Measurements from ENCODE around the gene SSBP4. TPM values are rescaled to one million over a fixed set of nuclear protein-coding genes. Genes with fewer than 3 reads are reported as not detected.

SSBP4 gene
- total RNA-seq, 1 donor from 2014 or later, result 28.5 TPM

DNA sequence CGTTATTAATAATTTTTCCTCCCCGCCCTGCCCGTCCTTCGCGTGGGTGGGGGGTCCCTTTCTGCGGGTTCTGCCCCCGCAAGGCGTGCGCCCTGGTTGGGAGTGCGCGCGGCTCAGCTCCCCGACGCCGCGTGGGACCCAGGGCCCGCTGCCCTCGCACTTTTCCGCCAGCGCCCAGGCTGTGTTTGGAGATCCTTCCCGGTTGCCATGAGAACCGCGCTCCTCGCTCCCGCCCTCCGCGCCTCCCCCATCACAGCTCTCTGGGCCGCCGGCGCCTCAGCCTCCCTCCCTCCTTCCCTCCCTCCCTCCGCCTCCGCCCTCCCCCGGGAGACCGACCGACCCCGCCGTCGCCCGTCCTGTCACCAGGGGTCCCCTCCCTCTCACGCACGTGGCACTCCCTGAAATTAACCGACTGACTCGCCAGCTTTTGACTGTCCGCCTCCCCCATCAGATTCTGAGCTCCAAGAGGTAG is 2.4 kb upstream of the SSBP4 start:
- DNase-seq, result no peak
- Mint-ChIP-seq H3K4me1 (peaks cover 57% of the 10 kb centered on the region), H3K4me3 (peak overlapping the region; percentile 60), H3K27ac (no peak overlapping the region), H3K9me3 (no peaks in the 10 kb centered on the region), H3K27me3 (peaks cover 48% of the 10 kb centered on the region), H3K36me3 (ENCODE audit: low read depth) (no peaks in the 10 kb centered on the region)
- ChIA-PET CTCF (interaction anchor here (6.8 kb wide), 1 partner anchor 27 kb away, joined by 59 read pairs; no protein-coding TSS in a partner anchor), POLR2A (interaction anchor here (0.6 to 7.2 kb wide), 8 partner anchors 9 to 432 kb away, joined by 3 to 47 read pairs (median 4); partner anchors contain the start of gene JUND)
- intact Hi-C loops (cut with micrococcal nuclease), result loop anchor here (10.0 kb wide), 2 partner anchors 312 to 472 kb away; no protein-coding TSS in a partner anchor
- TF ChIP-seq, protein P1, sequence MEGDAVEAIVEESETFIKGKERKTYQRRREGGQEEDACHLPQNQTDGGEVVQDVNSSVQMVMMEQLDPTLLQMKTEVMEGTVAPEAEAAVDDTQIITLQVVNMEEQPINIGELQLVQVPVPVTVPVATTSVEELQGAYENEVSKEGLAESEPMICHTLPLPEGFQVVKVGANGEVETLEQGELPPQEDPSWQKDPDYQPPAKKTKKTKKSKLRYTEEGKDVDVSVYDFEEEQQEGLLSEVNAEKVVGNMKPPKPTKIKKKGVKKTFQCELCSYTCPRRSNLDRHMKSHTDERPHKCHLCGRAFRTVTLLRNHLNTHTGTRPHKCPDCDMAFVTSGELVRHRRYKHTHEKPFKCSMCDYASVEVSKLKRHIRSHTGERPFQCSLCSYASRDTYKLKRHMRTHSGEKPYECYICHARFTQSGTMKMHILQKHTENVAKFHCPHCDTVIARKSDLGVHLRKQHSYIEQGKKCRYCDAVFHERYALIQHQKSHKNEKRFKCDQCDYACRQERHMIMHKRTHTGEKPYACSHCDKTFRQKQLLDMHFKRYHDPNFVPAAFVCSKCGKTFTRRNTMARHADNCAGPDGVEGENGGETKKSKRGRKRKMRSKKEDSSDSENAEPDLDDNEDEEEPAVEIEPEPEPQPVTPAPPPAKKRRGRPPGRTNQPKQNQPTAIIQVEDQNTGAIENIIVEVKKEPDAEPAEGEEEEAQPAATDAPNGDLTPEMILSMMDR (IDR thresholded peaks at IDR 0.05), result no peak
- ATAC-seq (ENCODE audit: low read depth), result no peak

GRCh38 chr19:18417250-18418028 is 1.8 kb upstream of the SSBP4 start:
- peaks cover 46% of the 10 kb centered on the region for H3K27me3 Mint-ChIP-seq
- peak overlapping the region; percentile 73 for H3K4me3 Mint-ChIP-seq
- intact Hi-C loops (cut with micrococcal nuclease), result loop anchor here (1.0 to 10.0 kb wide), 4 partner anchors 7 to 473 kb away; partner anchors contain the start of gene PGPEP1
- H3K27ac Mint-ChIP-seq, result no peak overlapping the region
- no peaks in the 10 kb centered on the region for H3K9me3 Mint-ChIP-seq
- TF ChIP-seq, protein P1 (IDR thresholded peaks at IDR 0.05), result no peak
- H3K36me3 Mint-ChIP-seq (ENCODE audit: low read depth), result no peaks in the 10 kb centered on the region
- CTCF ChIA-PET, result interaction anchor here (1.5 to 6.8 kb wide), 2 partner anchors 11 to 28 kb away, joined by 5 to 59 read pairs; no protein-coding TSS in a partner anchor
- H3K4me1 Mint-ChIP-seq, result peaks cover 63% of the 10 kb centered on the region
- POLR2A ChIA-PET, result interaction anchor here (0.6 to 7.2 kb wide), 9 partner anchors 16 to 431 kb away, joined by 3 to 47 read pairs (median 4); partner anchors contain the start of gene JUND
- DNase-seq (no peak), ATAC-seq (ENCODE audit: low read depth) (no peak)

- intact Hi-C loops (cut with micrococcal nuclease), result loop anchor here (1.0 to 10.0 kb wide), 4 partner anchors 8 to 473 kb away; partner anchors contain the start of gene PGPEP1
- peaks cover 40% of the 10 kb centered on the region for H3K27me3 Mint-ChIP-seq
- CTCF ChIA-PET, result interaction anchor here (0.6 to 6.8 kb wide), 6 partner anchors 11 to 723 kb away, joined by 3 to 59 read pairs (median 5); no protein-coding TSS in a partner anchor
- H3K9me3 Mint-ChIP-seq, result no peaks in the 10 kb centered on the region
- peak overlapping the region; percentile 73 for H3K4me3 Mint-ChIP-seq
- DNase-seq, result no peak
- H3K36me3 Mint-ChIP-seq (ENCODE audit: low read depth), result no peaks in the 10 kb centered on the region
- POLR2A ChIA-PET, result interaction anchor here (0.5 to 7.2 kb wide), 9 partner anchors 11 to 1021 kb away, joined by 3 to 47 read pairs (median 4); partner anchors contain the start of gene JUND
- ATAC-seq (ENCODE audit: low read depth), result no peak
- peaks cover 70% of the 10 kb centered on the region for H3K4me1 Mint-ChIP-seq
- H3K27ac Mint-ChIP-seq, result no peak overlapping the region
- TF ChIP-seq, protein P1 (IDR thresholded peaks at IDR 0.05), result no peak
Observed at GRCh38 chr19:18418029-18418482, 1.1 kb upstream of the SSBP4 start.

DNA sequence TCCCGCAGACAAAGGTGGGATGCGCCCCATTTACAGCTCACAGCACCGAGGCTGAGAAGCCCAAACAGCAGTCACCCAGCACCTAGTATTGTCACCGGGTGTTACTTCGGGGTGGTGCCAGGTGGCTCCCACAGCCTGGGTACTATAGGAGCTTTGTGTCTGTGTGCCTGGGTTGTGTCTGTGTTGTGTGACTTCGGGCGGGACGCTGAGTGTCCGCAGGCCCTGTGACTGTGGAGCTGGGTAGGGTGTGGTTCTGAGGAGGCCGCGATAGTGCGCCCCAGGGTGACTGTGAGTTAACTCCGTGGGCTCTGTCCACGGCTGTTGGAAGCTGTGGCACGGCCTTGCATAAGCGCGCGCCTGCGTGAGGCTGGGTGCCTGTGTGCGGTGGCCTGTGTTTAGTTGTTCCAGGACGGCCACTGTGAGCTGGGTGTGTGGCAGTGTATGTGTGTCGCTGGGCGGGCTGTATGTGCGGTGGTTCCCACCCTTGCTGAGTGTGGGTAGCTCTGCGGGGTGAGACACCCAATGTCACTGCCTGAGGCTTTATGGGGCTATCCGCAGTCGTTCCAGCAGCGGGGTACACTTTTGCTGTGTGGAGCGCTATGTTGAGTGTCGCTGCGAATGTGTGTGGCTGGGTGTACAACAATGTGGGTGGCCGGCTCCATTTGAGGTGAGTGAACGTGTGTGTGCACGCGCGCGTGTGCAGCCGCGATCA is 559 bp upstream of the SSBP4 start:
- DNase-seq (no peak), ATAC-seq (ENCODE audit: low read depth) (no peak)
- H3K4me3 Mint-ChIP-seq, result peak overlapping the region; percentile 73
- CTCF ChIA-PET, result interaction anchor here (0.6 to 6.8 kb wide), 8 partner anchors 10 to 722 kb away, joined by 3 to 59 read pairs (median 5); no protein-coding TSS in a partner anchor
- peak overlapping the region; percentile 12 for H3K27ac Mint-ChIP-seq
- POLR2A ChIA-PET, result interaction anchor here (0.5 to 7.2 kb wide), 11 partner anchors 10 to 1022 kb away, joined by 3 to 47 read pairs (median 4); partner anchors contain the start of gene JUND
- H3K27me3 Mint-ChIP-seq, result peaks cover 36% of the 10 kb centered on the region
- no peaks in the 10 kb centered on the region for H3K36me3 Mint-ChIP-seq (ENCODE audit: low read depth)
- peaks cover 73% of the 10 kb centered on the region for H3K4me1 Mint-ChIP-seq
- intact Hi-C loops (cut with micrococcal nuclease), result loop anchor here (1.0 to 10.0 kb wide), 5 partner anchors 8 to 474 kb away; partner anchors contain the start of gene PGPEP1
- H3K9me3 Mint-ChIP-seq, result no peaks in the 10 kb centered on the region
- TF ChIP-seq, protein P1 (IDR thresholded peaks at IDR 0.05), result no peak

Measured in activated B cell treated with CpG ODN at 0.5 μM for 24 hours (primary cell).